Muscle layer of duodenum (tissue), 2 donors: ENCODE data around the gene LPXN.

Experiments
- H3K27ac ChIP-seq: one replicate; pipeline ENCODE4 v1.7.0; 2013; ENCODE audit warnings: mild to moderate bottlenecking, low read length
- H3K27me3 ChIP-seq: one replicate; pipeline ENCODE4 v1.7.0; 2013; ENCODE audit warnings: low read depth, mild to moderate bottlenecking, control low read depth, low read length
- H3K36me3 ChIP-seq, 2 donors: one replicate each; pipeline ENCODE4 v1.7.0; 2013; ENCODE audit warnings: low read length in 2 of 2, control low read depth in 1 of 2, mild to moderate bottlenecking in 1 of 2; ENCODE audit not compliant: insufficient read depth in 2 of 2, control insufficient read depth in 1 of 2
- H3K4me1 ChIP-seq, 2 donors: one replicate each; pipeline ENCODE4 v1.7.0; 2013; ENCODE audit warnings: low read length in 2 of 2, mild to moderate bottlenecking in 2 of 2, control low read depth in 1 of 2, moderate library complexity in 1 of 2; ENCODE audit not compliant: insufficient read depth in 2 of 2, control insufficient read depth in 1 of 2
- H3K4me3 ChIP-seq, 2 donors: one replicate each; pipeline ENCODE4 v1.7.0; 2013; ENCODE audit warnings: low read length in 2 of 2, low read depth in 1 of 2, mild to moderate bottlenecking in 1 of 2
- H3K9me3 ChIP-seq, 2 donors: one replicate each; pipeline ENCODE4 v1.7.0; 2013; ENCODE audit warnings: low read length in 2 of 2, control low read depth in 1 of 2, mild to moderate bottlenecking in 1 of 2; ENCODE audit not compliant: control insufficient read depth in 1 of 2
- donor health status: healthy.

LPXN gene

GRCh38 chr11:58575377-58576020, at the start of gene LPXN:
Gene LPXN, minus strand, starts transcription at chr11:58575856. Its CDS starts 84 bp downstream, at chr11:58575772.
- Histone ChIP-seq H3K4me1 (peaks cover 12 to 39% of the 10 kb centered on the region in 2 donors), H3K9me3 (no peaks in the 10 kb centered on the region), H3K36me3 (peaks cover 0 to 26% of the 10 kb centered on the region in 2 donors), H3K27ac (peak within 1 kb of the TSS; percentile 100), H3K4me3 (peak within 1 kb of the TSS; percentile 51 to 90), H3K27me3 (no peaks in the 10 kb centered on the region)

DNA sequence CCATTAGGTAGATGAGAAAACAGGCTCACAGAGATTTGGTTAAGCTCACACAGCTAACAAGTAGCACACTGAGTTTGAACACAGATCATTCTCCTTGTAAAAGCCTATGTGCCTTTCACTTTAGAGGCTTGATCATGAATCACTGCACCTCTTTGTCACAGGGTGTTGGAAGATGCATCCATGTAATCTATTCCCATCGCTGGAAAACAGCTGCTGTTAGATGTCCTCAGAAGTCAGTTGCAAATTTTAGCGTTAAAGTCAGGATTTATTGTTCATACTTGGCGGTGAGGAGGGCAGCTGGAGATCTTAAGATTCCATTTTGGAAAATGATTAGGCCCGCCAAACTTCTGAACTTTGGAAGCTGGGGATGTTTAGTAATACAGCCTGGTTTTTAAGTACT, 49.4 kb upstream of the LPXN start:
- no peaks in the 10 kb centered on the region for H3K9me3 ChIP-seq
- H3K27ac ChIP-seq = no peak overlapping the region
- no peaks in the 10 kb centered on the region for H3K27me3 ChIP-seq
- H3K4me3 ChIP-seq = no peak overlapping the region
- peaks cover 18 to 19% of the 10 kb centered on the region in 2 donors for H3K36me3 ChIP-seq
- peaks cover 0 to 30% of the 10 kb centered on the region in 2 donors for H3K4me1 ChIP-seq

DNA sequence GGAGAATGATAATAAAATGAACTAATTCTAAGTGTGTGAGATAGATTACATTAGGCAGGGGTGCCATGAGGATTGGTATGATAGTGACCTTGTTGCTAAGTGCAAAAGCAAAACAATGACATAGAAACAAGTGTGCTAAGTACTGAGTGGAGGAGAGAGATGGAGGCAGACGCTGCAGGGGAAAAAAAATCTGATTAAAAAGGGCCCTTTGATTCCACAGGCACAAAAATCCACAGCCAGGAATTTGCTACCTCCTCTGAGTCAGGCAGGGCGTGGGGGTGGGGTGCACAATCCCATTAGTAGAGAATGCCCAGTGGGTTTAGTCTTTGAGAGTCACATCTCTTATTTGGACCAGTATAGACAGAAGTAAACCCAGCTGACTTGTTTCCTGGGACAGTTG, 46.7 kb upstream of the LPXN start, which contains the start of gene CNTF:
Gene CNTF, plus strand, starts transcription at position 322 of the 400 bp plus-strand sequence. CDS start 88 bp downstream, outside the sequence.
- H3K27me3 ChIP-seq = no peaks in the 10 kb centered on the region
- peaks cover 0 to 22% of the 10 kb centered on the region in 2 donors for H3K4me1 ChIP-seq
- no peaks in the 10 kb centered on the region for H3K9me3 ChIP-seq
- H3K4me3 ChIP-seq = no peak within 1 kb of the TSS
- H3K36me3 ChIP-seq = peaks cover 41 to 44% of the 10 kb centered on the region in 2 donors
- H3K27ac ChIP-seq = peak within 1 kb of the TSS; percentile 43

DNA sequence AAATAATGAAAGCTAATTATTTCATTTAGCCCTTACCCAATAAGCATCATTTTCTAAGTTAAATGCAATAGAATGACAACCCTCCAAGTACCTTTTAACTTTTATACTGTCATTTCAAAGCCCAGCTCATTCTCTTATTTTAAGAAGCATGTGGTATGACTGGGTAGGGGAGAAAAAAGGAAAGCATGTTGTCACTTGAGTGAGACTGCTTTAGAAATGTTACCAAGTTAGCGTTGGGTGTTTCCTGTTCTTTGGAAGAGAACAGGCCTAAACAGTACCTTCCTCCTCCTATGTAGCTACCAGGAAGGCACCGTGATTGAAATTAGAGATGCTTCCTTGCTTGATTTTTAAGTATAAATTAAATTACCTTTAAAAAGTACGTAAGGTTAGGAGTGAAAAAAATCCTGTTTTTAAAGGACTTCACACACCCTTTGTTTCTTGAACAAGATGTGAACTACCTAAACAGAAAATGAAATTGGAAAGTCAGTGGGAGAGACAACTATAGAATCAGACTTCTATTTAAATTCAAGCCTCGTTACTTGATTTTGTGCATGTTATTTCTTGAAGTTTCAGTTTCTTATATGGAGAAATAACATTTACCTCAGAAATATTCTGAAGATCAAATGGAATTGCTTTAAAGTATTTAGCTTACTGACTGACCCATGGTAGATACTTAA, 46.1 kb upstream of the LPXN start:
- Histone ChIP-seq H3K36me3 (peaks cover 46 to 49% of the 10 kb centered on the region in 2 donors), H3K9me3 (no peaks in the 10 kb centered on the region), H3K4me3 (no peak overlapping the region), H3K4me1 (peaks cover 0 to 17% of the 10 kb centered on the region in 2 donors), H3K27me3 (no peaks in the 10 kb centered on the region), H3K27ac (no peak overlapping the region)

DNA sequence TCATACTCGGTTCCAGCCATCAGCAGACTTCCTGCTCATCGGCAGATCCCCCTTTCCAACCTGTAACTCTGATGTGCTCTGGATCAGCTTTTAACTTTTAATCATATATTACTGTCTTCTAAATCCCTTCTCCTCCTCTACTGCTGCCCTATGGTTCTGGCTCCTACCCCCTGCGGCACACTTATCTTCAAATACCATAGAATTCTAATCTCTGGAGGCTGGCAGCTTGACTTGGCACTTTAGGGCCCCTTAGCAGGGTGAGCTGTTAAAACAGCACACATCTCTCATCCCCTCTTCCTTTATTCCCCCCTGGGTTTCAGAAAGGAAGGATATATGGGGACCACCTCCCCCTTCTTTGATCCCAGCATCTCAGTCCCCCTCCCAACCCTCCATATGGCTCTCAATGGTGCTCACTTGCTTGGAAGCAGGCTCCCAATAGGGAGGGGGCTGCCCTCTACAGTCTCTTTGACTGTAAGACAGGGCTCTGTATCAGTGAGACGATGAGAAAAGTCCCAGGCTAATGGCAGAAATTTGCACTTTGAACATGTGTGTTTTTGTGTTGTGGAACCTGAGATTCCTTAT, 42.4 kb upstream of the LPXN start:
- no peaks in the 10 kb centered on the region for H3K9me3 ChIP-seq
- H3K4me1 ChIP-seq = peaks cover 0 to 13% of the 10 kb centered on the region in 2 donors
- no peak overlapping the region for H3K27ac ChIP-seq
- no peak overlapping the region for H3K4me3 ChIP-seq
- H3K27me3 ChIP-seq = no peaks in the 10 kb centered on the region
- peaks cover 56 to 63% of the 10 kb centered on the region in 2 donors for H3K36me3 ChIP-seq

DNA sequence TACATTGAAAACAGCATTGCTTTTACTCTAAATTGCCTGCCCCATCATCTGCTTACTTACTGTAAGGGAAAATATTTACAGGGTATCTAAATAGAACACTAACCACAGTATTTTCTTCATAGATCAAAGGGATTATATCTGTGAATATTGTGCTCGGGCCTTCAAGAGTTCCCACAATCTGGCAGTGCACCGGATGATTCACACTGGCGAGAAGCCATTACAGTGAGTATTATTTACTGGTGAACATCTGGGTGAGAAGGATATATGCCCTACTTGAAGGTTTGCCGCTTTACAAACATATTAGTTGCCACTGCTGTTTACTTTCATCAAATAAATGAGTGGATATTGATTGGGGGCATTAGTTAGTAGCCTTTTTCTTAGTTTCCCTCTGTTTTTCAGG, 40.9 kb upstream of the LPXN start:
- no peak overlapping the region for H3K4me3 ChIP-seq
- peaks cover 67 to 73% of the 10 kb centered on the region in 2 donors for H3K36me3 ChIP-seq
- H3K27ac ChIP-seq = no peak overlapping the region
- peaks cover 0 to 4% of the 10 kb centered on the region in 2 donors for H3K4me1 ChIP-seq
- H3K27me3 ChIP-seq = no peaks in the 10 kb centered on the region
- no peaks in the 10 kb centered on the region for H3K9me3 ChIP-seq

GRCh38 chr11:58615559-58615958, 39.9 kb upstream of the LPXN start:
- Histone ChIP-seq H3K36me3 (peaks cover 78 to 83% of the 10 kb centered on the region in 2 donors), H3K4me1 (no peaks in the 10 kb centered on the region), H3K4me3 (no peak overlapping the region), H3K27me3 (no peaks in the 10 kb centered on the region), H3K9me3 (no peaks in the 10 kb centered on the region), H3K27ac (no peak overlapping the region)

GRCh38 chr11:58613228-58613627, 37.6 kb upstream of the LPXN start:
- Histone ChIP-seq H3K4me3 (no peak overlapping the region), H3K9me3 (no peaks in the 10 kb centered on the region), H3K4me1 (no peaks in the 10 kb centered on the region), H3K27me3 (no peaks in the 10 kb centered on the region), H3K27ac (no peak overlapping the region), H3K36me3 (peaks cover 68 to 70% of the 10 kb centered on the region in 2 donors)

DNA sequence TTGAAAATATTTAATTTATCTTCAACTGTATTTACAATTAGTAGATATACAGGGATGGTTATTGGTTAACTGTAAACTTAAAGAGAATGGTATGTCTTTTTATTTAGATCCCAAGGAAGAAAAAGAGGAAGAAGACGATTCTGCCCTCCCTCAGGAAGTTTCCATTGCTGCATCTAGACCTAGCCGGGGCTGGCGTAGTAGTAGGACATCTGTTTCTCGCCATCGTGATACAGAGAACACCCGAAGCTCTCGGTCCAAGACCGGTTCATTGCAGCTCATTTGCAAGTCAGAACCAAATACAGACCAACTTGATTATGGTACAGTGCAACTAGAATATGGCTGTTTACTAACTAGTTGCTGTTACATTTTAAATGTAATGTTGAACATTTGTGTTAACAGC, 34.1 kb upstream of the LPXN start:
- Histone ChIP-seq H3K27ac (no peak overlapping the region), H3K9me3 (no peaks in the 10 kb centered on the region), H3K4me3 (no peak overlapping the region), H3K36me3 (peaks cover 44 to 45% of the 10 kb centered on the region in 2 donors), H3K4me1 (peaks cover 7 to 8% of the 10 kb centered on the region in 2 donors), H3K27me3 (no peaks in the 10 kb centered on the region)

GRCh38 chr11:58608331-58608730, 32.7 kb upstream of the LPXN start:
- Histone ChIP-seq H3K27ac (no peak overlapping the region), H3K27me3 (no peaks in the 10 kb centered on the region), H3K4me1 (peaks cover 7 to 8% of the 10 kb centered on the region in 2 donors)

DNA sequence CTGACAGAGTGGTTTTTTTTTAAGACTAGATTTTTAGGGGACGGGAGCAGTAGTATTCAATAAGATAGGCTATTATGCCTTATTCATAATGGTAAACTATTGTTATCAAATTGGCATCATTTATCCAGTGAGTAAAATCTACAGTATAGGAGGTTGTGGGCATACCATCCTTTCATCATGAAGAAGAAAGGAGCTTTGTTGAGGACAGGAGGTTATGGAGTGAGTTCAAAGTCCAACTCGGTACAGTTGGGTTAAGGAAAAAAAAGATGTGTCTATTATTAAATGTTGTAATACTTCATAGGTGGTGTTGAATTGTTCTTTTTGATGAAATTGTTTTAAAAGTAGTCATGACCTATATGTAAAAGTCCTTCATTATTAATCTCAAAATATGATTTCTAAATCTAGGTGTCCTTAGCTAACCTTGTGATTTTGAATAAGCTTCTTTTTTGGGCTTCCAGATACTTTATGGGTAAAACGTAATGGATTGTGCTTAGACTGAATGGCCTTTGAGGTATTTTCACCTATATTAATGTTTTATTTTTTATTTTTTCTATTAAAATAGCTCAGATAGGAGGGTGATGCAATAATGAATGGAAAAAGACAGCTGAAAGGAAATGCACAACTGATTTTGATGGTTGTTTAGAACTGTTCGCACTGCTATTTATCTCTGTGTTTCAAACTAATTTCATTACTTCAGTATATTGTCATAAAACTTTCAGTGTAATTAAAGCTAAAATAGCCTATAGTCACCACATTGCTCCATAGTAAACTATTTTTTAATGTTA, 31.5 kb upstream of the LPXN start:
- peaks cover 7 to 8% of the 10 kb centered on the region in 2 donors for H3K4me1 ChIP-seq
- H3K4me3 ChIP-seq = no peak overlapping the region
- no peaks in the 10 kb centered on the region for H3K9me3 ChIP-seq
- H3K36me3 ChIP-seq = peaks cover 18 to 20% of the 10 kb centered on the region in 2 donors
- H3K27me3 ChIP-seq = no peaks in the 10 kb centered on the region
- H3K27ac ChIP-seq = no peak overlapping the region

More at GRCh38 chr11:58608331-58608730, 32.7 kb upstream of the LPXN start:
- Histone ChIP-seq H3K4me3 (no peak overlapping the region), H3K36me3 (peaks cover 30 to 32% of the 10 kb centered on the region in 2 donors), H3K9me3 (no peaks in the 10 kb centered on the region)
